Endothelial cell of umbilical vein (primary cell): ENCODE results near the gene PDE6D. TPM values are rescaled to one million over a fixed set of nuclear protein-coding genes. Genes with fewer than 3 reads are reported as not detected.

ENCODE experiments used
- BruUV-seq: library from RNA; stranded (reverse); fragments of 400-500 nt; replicated peaks from 2 replicates; lab custom pipeline; 2021; lab: Mats Ljungman, UMichigan
- CTCF ChIA-PET: fragments of 300-600, 350-600 bp; sonication (Branson Sonifier 250); formaldehyde crosslinking; loops from one replicate; lab custom pipeline; 2021; ENCODE audit warnings: antibody characterized with exemption, inconsistent platforms; lab: Charles Lee
- POLR2A ChIA-PET: fragments of 300-600, 350-600 bp; sonication (Branson Sonifier 250); formaldehyde crosslinking; loops from one replicate; lab custom pipeline; 2021; ENCODE audit warnings: antibody characterized with exemption, inconsistent platforms; lab: Charles Lee
- DNase-seq: peaks from one replicate; pipeline ENCODE4 v3.0.0-alpha.2; 2011; ENCODE audit warnings: low read depth, low spot score
- FAIRE-seq: peaks from 2 replicates; lab custom pipeline; 2011; peaks lifted over from hg19 to GRCh38; lab: Jason Lieb, UNC
- H2AFZ ChIP-seq: 2 replicates; pipeline ENCODE4 v1.6.0; 2012; ENCODE audit warnings: low read depth, low read length, control low read depth, inconsistent platforms
- H3K27ac ChIP-seq: 2 replicates; pipeline ENCODE4 v1.5.1; 2011; ENCODE audit warnings: low read depth, mild to moderate bottlenecking, control low read depth, low read length, moderate library complexity; ENCODE audit not compliant: insufficient read depth
- H3K27me3 ChIP-seq, 2 experiments: 2 replicates each; pipeline versions ENCODE4 v1.6.0 to v1.6.1; 2011; ENCODE audit warnings: low read length in 2 of 2, mixed read lengths in 1 of 2; ENCODE audit not compliant: control insufficient read depth in 2 of 2, insufficient read depth in 2 of 2
- H3K36me3 ChIP-seq, 2 experiments: 2 replicates in 1 of 2; 3 replicates in 1 of 2; pipeline ENCODE4 v1.5.1; 2011; ENCODE audit warnings: low read length in 2 of 2, mild to moderate bottlenecking in 1 of 2, moderate library complexity in 1 of 2; ENCODE audit not compliant: control insufficient read depth in 2 of 2, insufficient read depth in 2 of 2; ENCODE audit errors: extremely low read depth in 1 of 2
- H3K4me1 ChIP-seq: 3 replicates; pipeline ENCODE4 v1.5.1; 2011; ENCODE audit warnings: mild to moderate bottlenecking, low read length; ENCODE audit not compliant: control insufficient read depth, insufficient read depth; ENCODE audit errors: extremely low read depth
- H3K4me2 ChIP-seq: 2 replicates; pipeline ENCODE4 v1.6.1; 2011; ENCODE audit warnings: low read length, control low read depth, mixed read lengths; ENCODE audit not compliant: insufficient read depth
- H3K4me3 ChIP-seq, 3 experiments: fragments of 200-600 bp in 1 of 3; sonication (generic), shearing (Covaris generic) in 1 of 3; replicated peaks in 1 of 3; 2 replicates each; pipeline ENCODE4 v1.5.1; 2011 to 2016; ENCODE audit warnings: control low read depth in 3 of 3, low read length in 3 of 3, mild to moderate bottlenecking in 2 of 3, inconsistent platforms in 1 of 3, low read depth in 1 of 3, moderate library complexity in 1 of 3; ENCODE audit not compliant: insufficient read depth in 1 of 3
- H3K79me2 ChIP-seq: 2 replicates; pipeline ENCODE4 v1.6.0; 2012; ENCODE audit warnings: low read length, inconsistent platforms; ENCODE audit not compliant: control insufficient read depth, insufficient read depth
- H3K9ac ChIP-seq: replicated peaks from 2 replicates; pipeline ENCODE3; 2011; ENCODE audit warnings: low read length, control low read depth; ENCODE audit not compliant: insufficient read depth; ENCODE audit errors: extremely low read depth
- H3K9me1 ChIP-seq: replicated peaks from 3 replicates; pipeline ENCODE4 v1.6.0; 2011; ENCODE audit warnings: mild to moderate bottlenecking, low read length; ENCODE audit not compliant: control insufficient read depth, insufficient read depth; ENCODE audit errors: extremely low read depth
- H3K9me3 ChIP-seq: replicated peaks from 2 replicates; pipeline ENCODE4 v1.5.1; 2012; ENCODE audit warnings: low read length, inconsistent platforms; ENCODE audit not compliant: control insufficient read depth, insufficient read depth
- H4K20me1 ChIP-seq: replicated peaks from 2 replicates; pipeline ENCODE3; 2011; ENCODE audit warnings: mild to moderate bottlenecking, low read length; ENCODE audit not compliant: control insufficient read depth, insufficient read depth; ENCODE audit errors: extremely low read depth
- CTCF ChIP-seq, 2 donors: IDR thresholded peaks; 1 replicate in 1 of 2; 2 replicates in 1 of 2; pipeline ENCODE4 v1.5.1; 2011; ENCODE audit warnings: low read length in 2 of 2, mild to moderate bottlenecking in 2 of 2, moderate library complexity in 2 of 2, control low read depth in 1 of 2, inconsistent platforms in 1 of 2, low read depth in 1 of 2; ENCODE audit not compliant: insufficient read depth in 1 of 2; ENCODE audit errors: extremely low read depth in 1 of 2
- FOS ChIP-seq: IDR thresholded peaks from 2 replicates; pipeline ENCODE4 v1.6.1; 2011; ENCODE audit warnings: mild to moderate bottlenecking, low read length, moderate library complexity, borderline replicate concordance; ENCODE audit not compliant: insufficient read depth
- GATA2 ChIP-seq: IDR thresholded peaks from 2 replicates; pipeline ENCODE4 v1.7.0; 2011; ENCODE audit warnings: low read depth, mild to moderate bottlenecking, moderate library complexity, mixed read lengths, low read length; ENCODE audit not compliant: insufficient read length, insufficient read depth
- JUN ChIP-seq: IDR thresholded peaks from 2 replicates; pipeline ENCODE4 v1.6.1; 2011; ENCODE audit warnings: borderline replicate concordance, low read depth; ENCODE audit not compliant: insufficient read length, insufficient read depth
- MYC ChIP-seq: IDR thresholded peaks from one replicate; pipeline ENCODE4 v1.6.1; 2011; ENCODE audit warnings: mild to moderate bottlenecking, low read depth, low read length
- POLR2AphosphoS5 ChIP-seq: IDR thresholded peaks from 2 replicates; pipeline ENCODE4 v1.6.1; 2012; ENCODE audit warnings: low read depth, mild to moderate bottlenecking, control low read depth, low read length, moderate library complexity; ENCODE audit not compliant: insufficient read depth
- dilution Hi-C: fragments of 300-500 bp; cut with MboI; formaldehyde crosslinking; loops from one replicate; pipeline ENCODE4 v1.15.0; 2019; ENCODE audit warnings: low sequenced_read_pairs; ENCODE audit not compliant: extremely low pct_ligation_motif_present
- intact Hi-C: fragments of 100-400 bp; cut with micrococcal nuclease; formaldehyde crosslinking; loops from one replicate; pipeline ENCODE4 v1.10.0; 2022
- polyA plus RNA-seq, 4 experiments: library from polyadenylated mRNA; depleted of rRNA in 3 of 4; stranded (reverse) in 3 of 4; unstranded in 1 of 4; fragments of >200 nt; gene quantifications; 2 replicates each; pipeline versions ENCODE4 v1.2.1 to v1.2.3, GENCODE V29; 2011 to 2012; ENCODE audit warnings: missing spikeins in 1 of 4
- total RNA-seq: library from RNA; stranded (reverse); gene quantifications from 2 replicates; pipeline ENCODE4 v1.2.3, GENCODE V29; 2021
- TF ChIP-seq, protein P1 (sequence below): IDR thresholded peaks from 2 replicates; pipeline ENCODE4 v1.6.1; 2011; ENCODE audit not compliant: insufficient read depth, insufficient read length

Gene PDE6D
- total and polyA plus RNA-seq, 2 donors (not counting 3 experiments of a cell fraction or from before 2014, with no cell fraction given) = 23.8 to 36.8 TPM

GRCh38 chr2:231709981-231710798 is 70.9 kb downstream of the PDE6D start:
- FAIRE-seq = peak; percentile 28
- Histone ChIP-seq H3K79me2 (peaks cover 41% of the 10 kb centered on the region), H3K36me3 (peaks cover 11 to 17% of the 10 kb centered on the region in 2 experiments), H3K4me2 (peak overlapping the region; percentile 74), H2AFZ (no peak overlapping the region), H3K9me1 (no peaks in the 10 kb centered on the region), H3K27ac (peak overlapping the region; percentile 83), H3K4me1 (peaks cover 18% of the 10 kb centered on the region), H3K9me3 (no peaks in the 10 kb centered on the region), H4K20me1 (no peaks in the 10 kb centered on the region), H3K9ac (peak overlapping the region; percentile 96), H3K27me3 (no peaks in the 10 kb centered on the region), H3K4me3 (peak overlapping the region; percentile 82 to 98 (median 86))
- DNase-seq = peak; percentile 81
- peak; percentile 66 for TF ChIP-seq MYC
- TF ChIP-seq CTCF (IDR thresholded peaks at IDR 0.05; ENCODE audit: extremely low read depth in 1 of 2, insufficient read depth in 1 of 2, low read depth in 1 of 2, low read length in 2 of 2) = peak; percentile 68 to 95
- no peak for TF ChIP-seq GATA2
- peak; percentile 97 for TF ChIP-seq POLR2AphosphoS5
- TF ChIP-seq JUN = no peak
- TF ChIP-seq, protein P1, sequence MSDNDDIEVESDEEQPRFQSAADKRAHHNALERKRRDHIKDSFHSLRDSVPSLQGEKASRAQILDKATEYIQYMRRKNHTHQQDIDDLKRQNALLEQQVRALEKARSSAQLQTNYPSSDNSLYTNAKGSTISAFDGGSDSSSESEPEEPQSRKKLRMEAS = peak; percentile 93
- no peak for TF ChIP-seq FOS
- ChIA-PET CTCF (interaction anchor here (1.0 to 13.8 kb wide), 3 partner anchors 36 to 97 kb away, joined by 5 to 583 read pairs (median 9); no protein-coding TSS in a partner anchor), POLR2A (interaction anchor here (0.7 to 1.7 kb wide), 3 partner anchors 44 to 873 kb away, joined by 3 to 5 read pairs (median 4); no protein-coding TSS in a partner anchor)
- dilution Hi-C loops (no loop called here), intact Hi-C loops (loop anchor here (5.0 kb wide), 1 partner anchor 198 kb away; no protein-coding TSS in a partner anchor)
- no TSS peak for BruUV-seq
